HepG2 (cell line): ENCODE measurements around the gene ZNF491. TPM values are rescaled to one million over a fixed set of nuclear protein-coding genes. Genes with fewer than 3 reads are reported as not detected.

Experiments used
- DBP ChIP-seq: sonication (generic); formaldehyde crosslinking; IDR thresholded peaks from 2 replicates; pipeline ENCODE4 v1.4.0; 2020; ENCODE audit warnings: missing genetic modification reagents; ENCODE audit errors: not compliant biosample characterization
- GMEB1 ChIP-seq: sonication (generic); formaldehyde crosslinking; IDR thresholded peaks from 2 replicates; pipeline ENCODE4 v1.5.1; 2020; ENCODE audit warnings: missing genetic modification reagents, mild to moderate bottlenecking, borderline replicate concordance
- JUND ChIP-seq: sonication (generic); formaldehyde crosslinking; IDR thresholded peaks from 2 replicates; pipeline ENCODE4 v1.8.0; 2022; ENCODE audit warnings: mild to moderate bottlenecking, missing genetic modification reagents
- RBFOX2 ChIP-seq: fragments of 200-400 bp; formaldehyde crosslinking; IDR thresholded peaks from 2 replicates; pipeline ENCODE4 v1.6.1; 2017; ENCODE audit warnings: low read depth, mild to moderate bottlenecking, low read length
- SAP130 ChIP-seq: IDR thresholded peaks from 2 replicates; pipeline ENCODE4 v1.6.1; 2016; ENCODE audit warnings: low read depth
- TBX2 ChIP-seq: sonication (generic); formaldehyde crosslinking; IDR thresholded peaks from 2 replicates; pipeline ENCODE4 v1.5.0; 2020; ENCODE audit warnings: missing genetic modification reagents, mild to moderate bottlenecking, borderline replicate concordance
- ZNF274 ChIP-seq: sonication (generic); formaldehyde crosslinking; IDR thresholded peaks from 2 replicates; pipeline ENCODE4 v1.5.1; 2020; ENCODE audit warnings: mild to moderate bottlenecking, missing genetic modification reagents
- ZNF280D ChIP-seq: sonication (generic); formaldehyde crosslinking; IDR thresholded peaks from 2 replicates; pipeline ENCODE4 v1.5.1; 2020; ENCODE audit warnings: mild to moderate bottlenecking, missing genetic modification reagents
- polyA plus RNA-seq, 8 experiments: library from polyadenylated mRNA; depleted of rRNA in 3 of 8; stranded (reverse) in 7 of 8; unstranded in 1 of 8; fragments of >200 nt; fragmentation: Illumina TruSeq in 4 of 8; extraction: Trizol in 4 of 8; gene quantifications; 2 replicates each; pipeline versions ENCODE4 v1.2.1 to v1.2.3, GENCODE V29; 2011 to 2016; ENCODE audit warnings: low read depth in 4 of 8, missing spikeins in 1 of 8, mixed read lengths in 1 of 8; ENCODE audit not compliant: insufficient read depth in 1 of 8
- total RNA-seq, 5 experiments: library from RNA; depleted of rRNA; stranded (reverse); fragments of >200 nt; fragmentation: Illumina TruSeq; extraction: Trizol; gene quantifications; 2 replicates each; pipeline ENCODE4 v1.2.3, GENCODE V29; 2016; ENCODE audit warnings: low read depth in 1 of 5
- TF ChIP-seq, protein P1 (sequence below): sonication (generic); formaldehyde crosslinking; IDR thresholded peaks from 2 replicates; pipeline ENCODE4 v1.4.0; 2020; ENCODE audit warnings: missing genetic modification reagents
- TF ChIP-seq, protein P2 (sequence below): sonication (generic); formaldehyde crosslinking; IDR thresholded peaks from 2 replicates; pipeline ENCODE4 v1.4.0; 2020; ENCODE audit warnings: mild to moderate bottlenecking, low read depth, missing genetic modification reagents
- TF ChIP-seq, protein P3 (sequence below): IDR thresholded peaks from 2 replicates; pipeline ENCODE4 v1.6.1; 2016; ENCODE audit warnings: mild to moderate bottlenecking, missing biosample characterization, missing genetic modification reagents
- TF ChIP-seq, protein P4 (sequence below): sonication (generic); formaldehyde crosslinking; conservative IDR thresholded peaks from 2 replicates; pipeline ENCODE4 v1.5.0; 2020; ENCODE audit warnings: missing genetic modification reagents

Gene ZNF491
- total and polyA plus RNA-seq, 2 of the 13 experiments (the other 11 are each of a cell fraction or from before 2014, with no cell fraction given) = 0.57 to 2.2 TPM

GRCh38 chr19:11814029-11814699 lies 15.8 kb downstream of the ZNF491 start, which contains the start of gene ZNF440 (continued):
- TF ChIP-seq ZNF280D (CRISPR knock-in tag) = no peak
- no peak for TF ChIP-seq DBP (CRISPR knock-in tag)
- TF ChIP-seq GMEB1 (CRISPR knock-in tag) = peak; percentile 57; the same call in 1 of the 2 replicates
- TF ChIP-seq, protein P1, sequence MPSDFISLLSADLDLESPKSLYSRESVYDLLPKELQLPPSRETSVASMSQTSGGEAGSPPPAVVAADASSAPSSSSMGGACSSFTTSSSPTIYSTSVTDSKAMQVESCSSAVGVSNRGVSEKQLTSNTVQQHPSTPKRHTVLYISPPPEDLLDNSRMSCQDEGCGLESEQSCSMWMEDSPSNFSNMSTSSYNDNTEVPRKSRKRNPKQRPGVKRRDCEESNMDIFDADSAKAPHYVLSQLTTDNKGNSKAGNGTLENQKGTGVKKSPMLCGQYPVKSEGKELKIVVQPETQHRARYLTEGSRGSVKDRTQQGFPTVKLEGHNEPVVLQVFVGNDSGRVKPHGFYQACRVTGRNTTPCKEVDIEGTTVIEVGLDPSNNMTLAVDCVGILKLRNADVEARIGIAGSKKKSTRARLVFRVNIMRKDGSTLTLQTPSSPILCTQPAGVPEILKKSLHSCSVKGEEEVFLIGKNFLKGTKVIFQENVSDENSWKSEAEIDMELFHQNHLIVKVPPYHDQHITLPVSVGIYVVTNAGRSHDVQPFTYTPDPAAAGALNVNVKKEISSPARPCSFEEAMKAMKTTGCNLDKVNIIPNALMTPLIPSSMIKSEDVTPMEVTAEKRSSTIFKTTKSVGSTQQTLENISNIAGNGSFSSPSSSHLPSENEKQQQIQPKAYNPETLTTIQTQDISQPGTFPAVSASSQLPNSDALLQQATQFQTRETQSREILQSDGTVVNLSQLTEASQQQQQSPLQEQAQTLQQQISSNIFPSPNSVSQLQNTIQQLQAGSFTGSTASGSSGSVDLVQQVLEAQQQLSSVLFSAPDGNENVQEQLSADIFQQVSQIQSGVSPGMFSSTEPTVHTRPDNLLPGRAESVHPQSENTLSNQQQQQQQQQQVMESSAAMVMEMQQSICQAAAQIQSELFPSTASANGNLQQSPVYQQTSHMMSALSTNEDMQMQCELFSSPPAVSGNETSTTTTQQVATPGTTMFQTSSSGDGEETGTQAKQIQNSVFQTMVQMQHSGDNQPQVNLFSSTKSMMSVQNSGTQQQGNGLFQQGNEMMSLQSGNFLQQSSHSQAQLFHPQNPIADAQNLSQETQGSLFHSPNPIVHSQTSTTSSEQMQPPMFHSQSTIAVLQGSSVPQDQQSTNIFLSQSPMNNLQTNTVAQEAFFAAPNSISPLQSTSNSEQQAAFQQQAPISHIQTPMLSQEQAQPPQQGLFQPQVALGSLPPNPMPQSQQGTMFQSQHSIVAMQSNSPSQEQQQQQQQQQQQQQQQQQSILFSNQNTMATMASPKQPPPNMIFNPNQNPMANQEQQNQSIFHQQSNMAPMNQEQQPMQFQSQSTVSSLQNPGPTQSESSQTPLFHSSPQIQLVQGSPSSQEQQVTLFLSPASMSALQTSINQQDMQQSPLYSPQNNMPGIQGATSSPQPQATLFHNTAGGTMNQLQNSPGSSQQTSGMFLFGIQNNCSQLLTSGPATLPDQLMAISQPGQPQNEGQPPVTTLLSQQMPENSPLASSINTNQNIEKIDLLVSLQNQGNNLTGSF = no peak
- no peak for TF ChIP-seq JUND (CRISPR knock-in tag)
- TF ChIP-seq, protein P2, sequence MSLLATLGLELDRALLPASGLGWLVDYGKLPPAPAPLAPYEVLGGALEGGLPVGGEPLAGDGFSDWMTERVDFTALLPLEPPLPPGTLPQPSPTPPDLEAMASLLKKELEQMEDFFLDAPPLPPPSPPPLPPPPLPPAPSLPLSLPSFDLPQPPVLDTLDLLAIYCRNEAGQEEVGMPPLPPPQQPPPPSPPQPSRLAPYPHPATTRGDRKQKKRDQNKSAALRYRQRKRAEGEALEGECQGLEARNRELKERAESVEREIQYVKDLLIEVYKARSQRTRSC (CRISPR knock-in tag) = no peak; the same call in 1 of the 2 replicates
- TF ChIP-seq TBX2 = peak; percentile 72
- peak; percentile 69 for TF ChIP-seq RBFOX2
- peak; percentile 94 for TF ChIP-seq SAP130 (CRISPR knock-in tag)
- peak; percentile 77; the same call in 1 of the 2 replicates for TF ChIP-seq ZNF274
- TF ChIP-seq, protein P3, sequence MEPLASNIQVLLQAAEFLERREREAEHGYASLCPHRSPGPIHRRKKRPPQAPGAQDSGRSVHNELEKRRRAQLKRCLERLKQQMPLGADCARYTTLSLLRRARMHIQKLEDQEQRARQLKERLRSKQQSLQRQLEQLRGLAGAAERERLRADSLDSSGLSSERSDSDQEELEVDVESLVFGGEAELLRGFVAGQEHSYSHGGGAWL (CRISPR knock-in tag) = peak; percentile 56; the same call in 1 of the 2 replicates
- TF ChIP-seq, protein P4, sequence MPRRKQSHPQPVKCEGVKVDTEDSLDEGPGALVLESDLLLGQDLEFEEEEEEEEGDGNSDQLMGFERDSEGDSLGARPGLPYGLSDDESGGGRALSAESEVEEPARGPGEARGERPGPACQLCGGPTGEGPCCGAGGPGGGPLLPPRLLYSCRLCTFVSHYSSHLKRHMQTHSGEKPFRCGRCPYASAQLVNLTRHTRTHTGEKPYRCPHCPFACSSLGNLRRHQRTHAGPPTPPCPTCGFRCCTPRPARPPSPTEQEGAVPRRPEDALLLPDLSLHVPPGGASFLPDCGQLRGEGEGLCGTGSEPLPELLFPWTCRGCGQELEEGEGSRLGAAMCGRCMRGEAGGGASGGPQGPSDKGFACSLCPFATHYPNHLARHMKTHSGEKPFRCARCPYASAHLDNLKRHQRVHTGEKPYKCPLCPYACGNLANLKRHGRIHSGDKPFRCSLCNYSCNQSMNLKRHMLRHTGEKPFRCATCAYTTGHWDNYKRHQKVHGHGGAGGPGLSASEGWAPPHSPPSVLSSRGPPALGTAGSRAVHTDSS (CRISPR knock-in tag) = no peak
